OCI-LY1 (cell line): ENCODE results near the gene BUD31.
"Not testable (repeated sequence)": the region's sequence is repeated elsewhere in the genome, so short reads cannot be mapped to it uniquely, and the experiment has no call there.

Source experiments
- H2AFZ ChIP-seq: fragments of 200-600 bp; sonication (generic), shearing (Covaris generic); 2 replicates; pipeline ENCODE4 v1.6.0; 2014; ENCODE audit warnings: antibody characterized with exemption, mild to moderate bottlenecking, low read length
- H3F3A ChIP-seq: fragments of 200-600 bp; sonication (generic), shearing (Covaris generic); 2 replicates; pipeline ENCODE4 v1.6.0; 2014; ENCODE audit warnings: mild to moderate bottlenecking, antibody characterized with exemption, low read length, moderate library complexity; ENCODE audit not compliant: insufficient read depth
- H3K27ac ChIP-seq: fragments of 200-600 bp; sonication (generic); 2 replicates; pipeline ENCODE4 v1.5.1; 2014; ENCODE audit warnings: low read length, mixed run types, mild to moderate bottlenecking, low read depth; ENCODE audit not compliant: poor library complexity, severe bottlenecking
- H3K27me3 ChIP-seq: fragments of 200-600 bp; sonication (generic); 2 replicates; pipeline ENCODE4 v1.6.0; 2014; ENCODE audit warnings: antibody characterized with exemption, mild to moderate bottlenecking, low read length, moderate library complexity; ENCODE audit not compliant: insufficient read depth
- H3K36me3 ChIP-seq: fragments of 200-600 bp; sonication (generic); 2 replicates; pipeline ENCODE4 v1.6.1; 2014; ENCODE audit warnings: mild to moderate bottlenecking, antibody characterized with exemption, low read length, moderate library complexity, mixed read lengths; ENCODE audit not compliant: insufficient read depth
- H3K4me1 ChIP-seq: fragments of 200-600 bp; sonication (generic); 2 replicates; pipeline ENCODE4 v1.5.1; 2014; ENCODE audit warnings: mild to moderate bottlenecking, low read length, moderate library complexity; ENCODE audit not compliant: insufficient read depth, severe bottlenecking
- H3K4me2 ChIP-seq: fragments of 200-600 bp; sonication (generic), shearing (Covaris generic); 2 replicates; pipeline ENCODE4 v1.6.1; 2014; ENCODE audit warnings: low read length
- H3K4me3 ChIP-seq: fragments of 200-600 bp; sonication (generic); 2 replicates; pipeline ENCODE4 v1.5.1; 2014; ENCODE audit warnings: low read length, low read depth, mild to moderate bottlenecking, mixed read lengths; ENCODE audit not compliant: poor library complexity, severe bottlenecking
- H3K79me2 ChIP-seq: fragments of 200-600 bp; shearing (Covaris generic); 2 replicates; pipeline ENCODE4 v1.6.1; 2016; ENCODE audit warnings: mixed run types, low read length, mixed read lengths; ENCODE audit not compliant: insufficient read depth
- H3K9ac ChIP-seq: fragments of 200-600 bp; sonication (generic), shearing (Covaris generic); 2 replicates; pipeline ENCODE4 v1.6.1; 2014; ENCODE audit warnings: mild to moderate bottlenecking, low read length, mixed read lengths
- H3K9me2 ChIP-seq: fragments of 200-600 bp; sonication (generic), shearing (Covaris generic); 2 replicates; pipeline ENCODE4 v1.6.1; 2014; ENCODE audit warnings: low read depth, mild to moderate bottlenecking, low read length, mixed read lengths
- H3K9me3 ChIP-seq: fragments of 200-600 bp; shearing (Covaris generic); 2 replicates; pipeline ENCODE4 v1.6.1; 2014; ENCODE audit warnings: low read length, mixed read lengths
- H4K20me1 ChIP-seq: fragments of 200-600 bp; sonication (generic), shearing (Covaris generic); 2 replicates; pipeline ENCODE4 v1.6.0; 2016; ENCODE audit warnings: mild to moderate bottlenecking, low read length; ENCODE audit not compliant: insufficient read depth
- CTCF ChIP-seq: fragments of 200-600 bp; sonication (generic), shearing (Covaris generic); IDR thresholded peaks from 2 replicates; pipeline ENCODE4 v1.5.1; 2017; ENCODE audit warnings: mild to moderate bottlenecking, antibody characterized with exemption, low read length, moderate library complexity, mixed read lengths
- EZH2 ChIP-seq: fragments of 200-600 bp; sonication (generic), shearing (Covaris generic); IDR thresholded peaks from 2 replicates; pipeline ENCODE4 v1.8.0; 2017; ENCODE audit warnings: borderline replicate concordance, mixed run types, mild to moderate bottlenecking, antibody characterized with exemption, low read length, moderate library complexity, mixed read lengths

Gene BUD31

GRCh38 chr7:99385564-99385963, 23.2 kb upstream of the BUD31 start:
- H3K4me3 ChIP-seq, result no peak overlapping the region
- no peak overlapping the region for H3K9ac ChIP-seq
- peaks cover 24% of the 10 kb centered on the region for H3K4me1 ChIP-seq
- H3K27me3 ChIP-seq, result no peaks in the 10 kb centered on the region
- no peak overlapping the region for H3K4me2 ChIP-seq
- no peaks in the 10 kb centered on the region for H3K9me2 ChIP-seq
- TF ChIP-seq EZH2 (no peak), CTCF (no peak)
- H3K27ac ChIP-seq, result no peak overlapping the region
- H2AFZ ChIP-seq, result no peak overlapping the region
- H4K20me1 ChIP-seq, result no peaks in the 10 kb centered on the region
- H3F3A ChIP-seq, result peaks cover 2% of the 10 kb centered on the region; the same call in 1 of the 2 replicates
- no peaks in the 10 kb centered on the region for H3K9me3 ChIP-seq
- H3K36me3 ChIP-seq, result peaks cover 74% of the 10 kb centered on the region
- peaks cover 12% of the 10 kb centered on the region; the same call in 1 of the 2 replicates for H3K79me2 ChIP-seq

GRCh38 chr7:99386584-99387238, 22.1 kb upstream of the BUD31 start:
- no peaks in the 10 kb centered on the region for H3K27me3 ChIP-seq
- H3K79me2 ChIP-seq, result peaks cover 6% of the 10 kb centered on the region; the same call in 1 of the 2 replicates
- TF ChIP-seq EZH2, result no peak
- TF ChIP-seq CTCF, result peak; percentile 63
- H3K9me3 ChIP-seq, result no peaks in the 10 kb centered on the region
- no peaks in the 10 kb centered on the region for H3F3A ChIP-seq
- no peak overlapping the region for H2AFZ ChIP-seq
- H3K9ac ChIP-seq, result no peak overlapping the region
- no peak overlapping the region for H3K27ac ChIP-seq
- H3K36me3 ChIP-seq, result peaks cover 80% of the 10 kb centered on the region
- H3K4me2 ChIP-seq, result no peak overlapping the region
- H3K4me3 ChIP-seq, result no peak overlapping the region
- no peaks in the 10 kb centered on the region for H3K9me2 ChIP-seq
- no peaks in the 10 kb centered on the region for H4K20me1 ChIP-seq
- peaks cover 13% of the 10 kb centered on the region for H3K4me1 ChIP-seq

GRCh38 chr7:99387239-99387635, 21.5 kb upstream of the BUD31 start:
- H4K20me1 ChIP-seq, H2AFZ ChIP-seq: not testable (repeated sequence)

GRCh38 chr7:99387912-99388311, 20.9 kb upstream of the BUD31 start:
- Histone ChIP-seq H3K9me2 (no peaks in the 10 kb centered on the region), H3K36me3 (peaks cover 81% of the 10 kb centered on the region)

More at GRCh38 chr7:99387239-99387635, 21.5 kb upstream of the BUD31 start:
- H3K27ac ChIP-seq, H3K4me2 ChIP-seq, H3K4me3 ChIP-seq, H3F3A ChIP-seq, H3K79me2 ChIP-seq, H3K9me3 ChIP-seq, H3K27me3 ChIP-seq, H3K9ac ChIP-seq, H3K9me2 ChIP-seq: not testable (repeated sequence)
- Histone ChIP-seq H3K4me1 (peaks cover 16% of the 10 kb centered on the region), H3K36me3 (peaks cover 80% of the 10 kb centered on the region)

More at GRCh38 chr7:99387912-99388311, 20.9 kb upstream of the BUD31 start:
- no peaks in the 10 kb centered on the region for H3K9me3 ChIP-seq
- H4K20me1 ChIP-seq, result no peaks in the 10 kb centered on the region
- H2AFZ ChIP-seq, result no peak overlapping the region
- H3K27ac ChIP-seq, result no peak overlapping the region
- TF ChIP-seq CTCF, result no peak
- no peak for TF ChIP-seq EZH2
- H3K4me1 ChIP-seq, result peaks cover 23% of the 10 kb centered on the region
- H3K9ac ChIP-seq, result no peak overlapping the region
- H3K4me2 ChIP-seq, result no peak overlapping the region
- no peak overlapping the region for H3K4me3 ChIP-seq
- no peaks in the 10 kb centered on the region for H3K27me3 ChIP-seq
- no peaks in the 10 kb centered on the region for H3F3A ChIP-seq
- H3K79me2 ChIP-seq, result peaks cover 4% of the 10 kb centered on the region; the same call in 1 of the 2 replicates
